Measurements from ENCODE around the gene GPBP1L1.

DNA sequence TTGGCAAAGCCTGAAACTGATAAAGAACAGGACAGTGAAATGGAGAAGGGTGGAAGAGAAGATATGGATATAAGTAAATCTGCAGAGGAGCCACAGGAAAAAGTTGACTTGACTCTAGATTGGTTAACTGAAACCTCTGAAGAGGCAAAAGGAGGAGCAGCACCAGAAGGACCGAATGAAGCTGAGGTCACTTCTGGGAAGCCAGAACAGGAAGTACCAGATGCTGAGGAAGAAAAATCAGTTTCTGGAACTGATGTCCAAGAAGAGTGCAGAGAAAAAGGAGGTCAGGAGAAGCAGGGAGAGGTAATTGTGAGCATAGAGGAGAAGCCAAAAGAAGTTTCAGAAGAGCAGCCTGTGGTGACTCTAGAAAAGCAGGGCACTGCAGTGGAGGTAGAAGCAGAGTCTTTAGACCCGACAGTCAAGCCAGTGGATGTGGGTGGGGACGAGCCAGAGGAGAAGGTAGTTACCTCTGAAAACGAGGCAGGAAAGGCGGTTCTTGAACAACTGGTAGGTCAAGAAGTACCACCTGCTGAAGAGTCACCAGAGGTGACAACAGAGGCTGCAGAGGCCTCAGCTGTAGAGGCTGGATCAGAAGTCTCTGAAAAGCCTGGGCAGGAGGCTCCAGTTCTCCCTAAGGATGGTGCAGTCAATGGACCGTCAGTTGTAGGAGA is 78.8 kb downstream of the GPBP1L1 start:
- no peak for TF ChIP-seq EZH2 (IDR thresholded peaks at IDR 0.05; ENCODE audit: insufficient read depth, poor library complexity, severe bottlenecking)
- no peak for TF ChIP-seq EZH2phosphoT487 (IDR thresholded peaks at IDR 0.05; ENCODE audit: insufficient read depth, low read depth)

Measured in GM23248 (cell line).